Fibroblast of skin of abdomen (primary cell): ENCODE data around the gene SH3D19. TPM values are rescaled to one million over a fixed set of nuclear protein-coding genes. Genes with fewer than 3 reads are reported as not detected.
"Not testable (repeated sequence)": the region's sequence is repeated elsewhere in the genome, so short reads cannot be mapped to it uniquely, and the experiment has no call there.

Experiments
- DNase-seq: peaks from one replicate; pipeline ENCODE4 v3.0.0-alpha.2; 2013
- polyA plus RNA-seq, 2 experiments: library from polyadenylated mRNA; unstranded; fragments of 120-200 nt; gene quantifications; one replicate each; pipeline ENCODE4 v1.2.1, GENCODE V29; 2013; ENCODE audit not compliant: insufficient read length in 2 of 2

The SH3D19 gene
- 42.8 TPM for polyA plus RNA-seq (2013, experiment 1 of 2; ENCODE audit: insufficient read length)
- 38.6 TPM for polyA plus RNA-seq (2013, experiment 2 of 2; ENCODE audit: insufficient read length)

DNA sequence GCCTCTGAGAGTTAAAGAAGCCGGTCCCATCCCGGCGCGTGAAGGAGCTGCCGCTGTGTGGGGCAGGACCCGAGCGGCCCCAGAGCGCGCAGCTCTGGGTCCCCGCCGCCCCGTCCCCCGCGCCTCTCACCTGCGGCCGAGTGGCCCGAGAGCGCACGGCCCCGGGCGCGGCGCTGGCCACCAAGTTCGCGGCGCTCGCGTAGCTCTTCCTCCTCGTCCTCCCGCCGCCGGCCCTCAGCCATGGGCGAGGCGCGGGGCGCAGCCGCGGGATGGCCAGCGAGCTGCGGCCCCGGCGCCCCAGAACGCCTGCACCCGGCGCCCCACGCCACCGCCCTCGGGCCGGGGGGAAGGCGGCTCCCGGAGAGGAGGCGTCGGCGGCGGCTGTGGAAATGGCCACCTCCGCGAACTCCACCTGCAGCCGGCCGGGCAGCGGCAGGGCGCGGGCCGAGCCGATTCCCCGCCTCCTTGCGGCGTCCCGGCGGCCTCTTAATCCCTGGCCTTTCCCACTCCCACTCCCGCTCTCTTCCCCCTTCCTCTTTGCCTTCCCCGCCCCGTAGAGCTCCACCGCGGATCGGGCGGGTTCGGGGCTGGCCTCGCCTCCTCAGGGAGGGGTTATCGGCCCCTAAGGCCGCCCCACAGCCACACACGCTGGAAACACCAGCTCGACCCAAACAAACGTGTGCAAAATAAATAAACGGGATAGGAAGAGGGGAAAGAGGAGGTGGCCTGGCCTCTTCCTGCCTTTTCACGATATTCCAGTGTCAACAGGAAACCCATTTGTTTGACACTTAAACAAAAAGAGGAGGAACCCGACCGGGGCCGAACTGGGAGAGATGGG is at the start of gene SH3D19:
SH3D19 (minus strand) TSS at position 495 of the 838 bp plus-strand sequence; CDS start at position 242, 253 bp downstream.
- DNase-seq = peak; percentile 62

GRCh38 chr4:151362404-151363164 is 37.2 kb upstream of the SH3D19 start:
- DNase-seq = peak; percentile 77

GRCh38 chr4:151361966-151362365 is 36.6 kb upstream of the SH3D19 start:
- DNase-seq = no peak

DNA sequence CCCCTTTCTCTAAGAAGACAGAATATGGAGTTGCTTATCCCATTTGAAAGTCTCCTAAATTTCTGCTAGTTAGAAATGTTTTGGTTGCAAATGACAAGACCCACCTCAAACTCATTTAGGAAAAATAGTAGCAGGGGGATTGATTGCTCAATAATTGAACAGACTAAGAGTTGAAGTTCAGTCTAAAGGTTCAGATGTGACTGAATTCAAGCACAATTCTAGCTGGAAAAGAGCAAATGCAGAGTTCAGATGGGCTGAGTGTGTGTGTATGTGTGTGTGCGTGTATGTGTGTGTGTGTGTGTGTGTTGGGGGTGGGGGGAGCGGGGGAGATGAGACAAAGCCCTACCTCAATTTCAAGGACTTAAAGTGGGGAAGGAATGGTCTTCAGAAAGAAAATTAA is 35.7 kb upstream of the SH3D19 start:
- DNase-seq = no peak

DNA sequence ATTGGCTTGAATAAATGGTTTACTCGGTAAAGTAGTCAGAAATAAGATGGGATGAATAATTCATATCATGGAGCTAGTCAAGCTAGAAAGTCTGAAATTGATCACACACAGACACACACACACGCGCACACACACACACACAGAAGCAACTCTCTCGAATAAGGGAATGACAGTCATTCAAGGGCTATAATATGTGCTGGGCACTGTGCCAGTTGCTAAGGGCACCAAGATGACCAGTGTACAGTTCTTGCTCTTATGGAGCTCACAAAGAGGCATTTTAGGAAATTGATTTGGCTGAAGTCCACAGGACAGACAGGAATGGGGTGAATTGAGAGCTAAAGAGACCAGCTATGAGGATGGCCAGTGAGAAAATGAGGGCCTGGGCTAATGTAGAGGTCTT is 34.2 kb upstream of the SH3D19 start:
- no peak for DNase-seq

DNA sequence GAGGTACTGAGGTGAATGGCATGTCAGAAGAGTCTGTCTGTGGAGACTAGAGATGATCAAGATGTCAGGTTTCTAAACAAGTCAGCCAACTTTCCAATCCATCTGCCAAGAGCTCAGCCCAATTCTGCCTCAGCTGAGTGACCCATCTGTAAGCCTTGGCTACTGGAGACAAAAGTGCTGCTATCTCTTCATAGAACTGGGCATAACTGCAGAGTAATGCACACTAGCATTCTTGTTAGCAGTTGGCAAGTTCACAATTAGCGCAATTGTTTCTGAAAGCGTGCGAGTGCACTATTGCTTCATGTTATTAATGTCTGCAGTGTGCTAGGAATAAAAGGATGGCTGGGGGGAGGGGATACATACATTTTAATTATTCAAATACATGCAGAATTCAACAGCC is 32.9 kb upstream of the SH3D19 start:
- DNase-seq = no peak

DNA sequence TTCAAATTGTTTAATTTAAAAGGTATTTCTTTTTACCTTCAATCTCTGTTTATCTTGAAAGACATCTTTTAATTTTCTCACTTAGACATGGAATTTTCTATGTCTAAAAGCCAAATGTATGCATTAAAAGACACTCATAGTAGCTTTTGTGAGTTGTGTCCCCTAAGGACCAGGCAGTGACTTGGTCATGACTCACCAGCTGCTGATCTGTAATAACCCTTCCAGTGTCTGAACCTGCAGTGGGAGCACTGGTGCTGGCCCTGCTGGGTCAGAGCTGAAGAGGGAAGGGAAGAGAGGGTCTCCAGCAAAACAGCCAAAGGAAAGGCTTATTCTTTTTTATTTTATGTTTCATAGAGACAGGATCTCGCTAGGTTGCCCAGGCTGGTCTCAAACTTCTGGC is 31.1 kb upstream of the SH3D19 start:
- DNase-seq = peak; percentile 8

DNA sequence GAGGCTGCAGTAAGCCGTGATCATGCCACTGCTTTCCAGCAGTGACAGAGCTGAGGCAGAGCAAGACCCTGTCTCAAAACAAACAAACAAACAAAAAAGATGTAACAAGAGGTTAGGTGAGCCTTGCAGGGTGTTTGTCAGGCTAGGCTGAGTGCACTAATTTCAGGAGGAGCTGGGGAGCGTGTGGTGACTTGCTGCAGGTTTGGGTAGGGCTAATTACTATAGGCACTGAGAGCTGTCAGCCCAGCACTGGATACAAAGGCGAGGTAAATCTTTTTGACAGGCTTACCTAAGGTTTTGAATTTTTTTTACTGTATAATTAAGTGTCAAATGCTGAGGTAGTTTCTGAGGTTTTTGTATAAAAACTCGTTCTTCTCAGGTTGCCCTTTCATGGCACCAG is 29.8 kb upstream of the SH3D19 start:
- DNase-seq = no peak

DNA sequence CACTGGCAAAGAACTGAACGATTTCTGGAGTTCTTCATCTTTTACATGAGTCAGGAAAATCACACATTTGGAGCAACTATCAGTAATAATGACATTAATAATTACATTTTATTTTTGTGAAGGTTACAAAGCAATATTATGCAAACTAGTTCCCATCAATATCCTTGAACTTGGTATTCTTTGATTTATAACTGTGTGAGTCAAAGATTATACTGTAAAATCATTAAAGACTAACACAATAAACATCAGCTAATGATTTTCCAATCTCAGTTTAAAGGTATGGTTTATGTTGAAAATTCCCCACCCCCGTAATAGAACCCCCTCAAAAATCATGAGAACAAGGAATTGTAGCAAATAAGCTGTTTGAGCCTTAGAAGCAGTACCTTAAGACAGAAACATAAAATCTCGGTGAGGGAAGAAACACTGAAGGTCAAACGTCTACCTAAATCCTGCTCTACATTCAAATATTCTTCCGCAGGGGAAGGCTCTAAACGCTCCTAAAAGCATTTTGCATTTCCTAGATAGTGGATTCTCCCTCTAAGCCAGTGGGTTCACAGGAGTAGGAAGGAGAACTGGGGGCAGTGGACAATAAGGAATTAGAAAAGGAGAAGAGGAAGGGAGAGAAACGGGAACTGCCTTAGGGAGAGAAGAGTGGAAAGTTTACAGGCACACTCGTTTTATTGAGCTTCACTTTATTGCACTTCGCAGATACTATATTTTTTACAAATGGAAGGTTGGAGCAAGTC is 22.3 kb upstream of the SH3D19 start:
- DNase-seq = no peak

GRCh38 chr4:151344948-151345347 is 19.5 kb upstream of the SH3D19 start:
- no peak for DNase-seq

DNA sequence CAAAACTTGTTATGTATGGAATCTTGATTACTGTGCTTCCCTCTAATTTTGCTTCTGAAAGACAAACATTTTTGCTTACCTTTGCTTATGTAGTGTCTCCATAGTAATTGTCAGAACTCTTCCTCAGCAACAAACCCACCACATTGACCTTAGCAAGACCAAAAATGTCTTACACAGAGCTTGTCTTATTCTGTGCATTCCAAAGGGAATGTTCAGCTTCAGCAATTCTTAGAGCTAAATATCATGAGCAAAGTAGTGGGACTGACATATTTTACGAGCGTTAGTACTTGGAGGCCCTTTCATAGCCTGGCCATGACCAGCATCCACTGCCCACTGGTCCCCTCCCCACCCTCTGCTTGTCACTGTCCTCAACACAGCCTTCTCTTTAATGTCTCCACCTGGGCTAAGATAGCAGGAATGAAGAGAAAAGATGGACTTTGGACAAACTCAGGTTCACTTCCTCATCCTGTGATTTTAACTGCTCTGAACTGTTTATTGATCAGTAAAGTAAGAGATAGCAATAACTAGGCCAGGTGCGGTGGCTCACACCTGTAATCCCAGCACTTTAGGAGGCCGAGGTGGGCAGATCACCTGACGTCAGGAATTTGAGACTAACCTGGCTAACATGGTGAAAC is 15.5 kb upstream of the SH3D19 start:
- DNase-seq = no peak

DNA sequence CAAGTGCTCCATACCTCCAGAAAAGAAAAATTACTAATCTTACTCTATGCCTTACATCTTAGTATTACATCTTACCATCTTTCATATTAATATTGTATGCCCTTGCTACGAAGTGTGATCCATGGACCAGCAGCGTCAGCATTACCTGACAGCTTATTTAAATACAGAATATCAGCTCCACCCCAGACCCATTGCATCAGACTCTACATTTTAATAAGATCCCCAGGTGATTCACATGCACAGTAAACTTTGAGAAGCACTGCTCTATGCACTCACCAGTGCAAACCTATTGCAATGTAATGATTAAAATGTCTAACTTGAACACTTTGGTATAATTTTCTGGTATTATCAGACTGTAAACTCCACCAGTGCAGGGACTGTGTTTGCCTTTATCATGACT is 14.1 kb upstream of the SH3D19 start:
- DNase-seq = no peak

- DNase-seq = peak; percentile 28
These were observed 6.1 kb upstream of the SH3D19 start for GRCh38 chr4:151331276-151332042.

- DNase-seq = peak; percentile 16
These were observed 4.0 kb upstream of the SH3D19 start for GRCh38 chr4:151329217-151330007.

- no peak for DNase-seq
These were observed 493 bp upstream of the SH3D19 start for GRCh38 chr4:151325949-151326246.

- peak; percentile 20 for DNase-seq
These were observed 674 bp downstream of the SH3D19 start for GRCh38 chr4:151324752-151325110.

DNA sequence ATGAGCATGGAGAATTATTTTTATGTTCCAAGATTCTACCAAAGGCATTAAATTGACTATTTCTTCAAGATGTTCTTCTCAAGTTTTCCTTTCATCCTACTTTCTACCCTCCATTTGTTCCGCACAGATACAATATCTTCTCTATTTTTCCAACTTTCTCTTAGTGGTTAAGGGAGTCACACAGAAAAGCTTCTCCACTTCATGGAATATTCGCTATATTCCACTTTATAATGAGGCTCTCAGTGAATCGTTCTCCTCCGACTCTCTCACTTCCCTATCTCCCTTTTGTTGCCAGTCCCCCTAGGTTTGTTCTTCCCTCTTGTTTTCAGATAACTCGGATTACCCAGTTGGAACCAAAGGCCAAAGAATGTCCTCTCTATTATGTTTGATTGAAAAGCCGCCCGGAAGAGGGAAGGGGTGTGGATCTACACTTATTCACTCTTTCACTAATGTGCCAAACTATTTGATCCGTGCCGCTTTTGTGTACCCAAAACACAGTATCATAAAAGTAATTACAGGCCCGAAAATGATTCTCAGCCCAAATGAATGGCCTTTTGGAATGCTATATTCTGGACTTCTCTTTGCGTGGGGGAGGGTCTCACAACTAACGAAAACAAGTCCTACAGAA is 1.2 kb downstream of the SH3D19 start:
- no peak for DNase-seq

- DNase-seq = no peak
These were observed 1.7 kb downstream of the SH3D19 start for GRCh38 chr4:151323667-151324066.

GRCh38 chr4:151322570-151322969 is 2.8 kb downstream of the SH3D19 start:
- no peak for DNase-seq

DNA sequence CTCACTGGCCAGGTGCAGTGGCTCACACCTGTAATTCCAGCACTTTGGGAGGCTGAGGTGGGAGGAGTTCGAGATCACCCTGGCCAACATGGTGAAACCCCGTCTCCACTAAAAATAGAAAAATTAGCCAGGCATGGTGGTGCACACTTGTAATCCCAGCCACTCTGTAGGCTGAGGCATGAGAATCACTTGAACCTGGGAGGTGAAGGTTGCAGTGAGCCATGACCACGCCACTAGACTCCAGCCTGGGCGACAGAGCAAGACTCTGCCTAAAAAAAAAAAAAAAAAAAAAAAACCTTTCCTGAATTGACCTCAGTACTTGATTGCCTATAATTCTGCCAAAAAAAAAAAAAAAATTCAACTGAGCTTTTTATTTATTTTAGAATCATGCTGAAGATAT is 3.2 kb downstream of the SH3D19 start:
- not testable (repeated sequence) for DNase-seq

GRCh38 chr4:151321586-151321985 is 3.8 kb downstream of the SH3D19 start:
- DNase-seq = no peak
